Mucosa of rectum (tissue), 2 donors: Measurements from ENCODE around the gene GNAI3.

ENCODE experiments used
- H3K27ac ChIP-seq, 2 donors: one replicate each; pipeline ENCODE4 v1.7.0; 2013; ENCODE audit warnings: inconsistent platforms in 2 of 2, low read depth in 2 of 2, low read length in 2 of 2
- H3K27me3 ChIP-seq, 2 donors: one replicate each; pipeline ENCODE4 v1.7.0; 2013; ENCODE audit warnings: low read length in 2 of 2; ENCODE audit not compliant: control insufficient read depth in 2 of 2, insufficient read depth in 2 of 2
- H3K36me3 ChIP-seq, 2 donors: one replicate each; pipeline ENCODE4 v1.7.0; 2013; ENCODE audit warnings: low read length in 2 of 2; ENCODE audit not compliant: control insufficient read depth in 2 of 2, insufficient read depth in 2 of 2
- H3K4me1 ChIP-seq, 2 donors: one replicate each; pipeline ENCODE4 v1.7.0; 2013; ENCODE audit warnings: low read length in 2 of 2, mild to moderate bottlenecking in 1 of 2; ENCODE audit not compliant: control insufficient read depth in 2 of 2, insufficient read depth in 2 of 2
- H3K4me3 ChIP-seq, 2 donors: one replicate each; pipeline ENCODE4 v1.7.0; 2013; ENCODE audit warnings: low read length in 2 of 2
- H3K9ac ChIP-seq, 2 donors: one replicate each; pipeline ENCODE4 v1.7.0; 2013; ENCODE audit warnings: low read length in 2 of 2, low read depth in 1 of 2, mild to moderate bottlenecking in 1 of 2
- H3K9me3 ChIP-seq, 2 donors: one replicate each; pipeline ENCODE4 v1.7.0; 2013; ENCODE audit warnings: low read length in 2 of 2; ENCODE audit not compliant: control insufficient read depth in 2 of 2
- donor health status: healthy.
- donor health status: Normal muscosa, but diverticular disease.

The GNAI3 gene

DNA sequence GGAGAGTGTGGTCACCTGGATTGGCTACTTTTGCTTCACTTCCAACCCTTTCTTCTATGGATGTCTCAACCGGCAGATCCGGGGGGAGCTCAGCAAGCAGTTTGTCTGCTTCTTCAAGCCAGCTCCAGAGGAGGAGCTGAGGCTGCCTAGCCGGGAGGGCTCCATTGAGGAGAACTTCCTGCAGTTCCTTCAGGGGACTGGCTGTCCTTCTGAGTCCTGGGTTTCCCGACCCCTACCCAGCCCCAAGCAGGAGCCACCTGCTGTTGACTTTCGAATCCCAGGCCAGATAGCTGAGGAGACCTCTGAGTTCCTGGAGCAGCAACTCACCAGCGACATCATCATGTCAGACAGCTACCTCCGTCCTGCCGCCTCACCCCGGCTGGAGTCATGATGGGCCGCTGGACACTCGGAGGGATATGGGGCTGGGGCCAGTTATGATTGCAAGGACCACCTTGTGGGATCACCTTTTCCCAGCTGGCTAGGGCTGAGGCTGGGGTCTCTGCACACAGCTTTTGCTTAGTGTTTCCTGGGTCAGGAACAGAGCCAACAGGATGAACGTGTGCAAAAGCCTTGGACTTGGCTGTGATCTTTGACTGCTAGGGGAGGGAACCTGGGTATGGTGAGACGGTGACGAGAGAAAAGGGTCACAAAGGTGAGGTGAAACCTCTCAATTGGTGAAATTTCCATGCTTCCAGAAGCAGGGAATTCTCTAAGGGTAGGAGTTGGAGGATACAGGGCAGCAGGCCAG lies 4.3 kb upstream of the GNAI3 start:
- no peak overlapping the region for H3K4me3 ChIP-seq
- H3K9me3 ChIP-seq = no peaks in the 10 kb centered on the region
- no peaks in the 10 kb centered on the region for H3K36me3 ChIP-seq
- no peaks in the 10 kb centered on the region for H3K27me3 ChIP-seq
- H3K9ac ChIP-seq = no peak overlapping the region
- H3K27ac ChIP-seq = no peak overlapping the region
- H3K4me1 ChIP-seq = peaks cover 8 to 12% of the 10 kb centered on the region in 2 donors

DNA sequence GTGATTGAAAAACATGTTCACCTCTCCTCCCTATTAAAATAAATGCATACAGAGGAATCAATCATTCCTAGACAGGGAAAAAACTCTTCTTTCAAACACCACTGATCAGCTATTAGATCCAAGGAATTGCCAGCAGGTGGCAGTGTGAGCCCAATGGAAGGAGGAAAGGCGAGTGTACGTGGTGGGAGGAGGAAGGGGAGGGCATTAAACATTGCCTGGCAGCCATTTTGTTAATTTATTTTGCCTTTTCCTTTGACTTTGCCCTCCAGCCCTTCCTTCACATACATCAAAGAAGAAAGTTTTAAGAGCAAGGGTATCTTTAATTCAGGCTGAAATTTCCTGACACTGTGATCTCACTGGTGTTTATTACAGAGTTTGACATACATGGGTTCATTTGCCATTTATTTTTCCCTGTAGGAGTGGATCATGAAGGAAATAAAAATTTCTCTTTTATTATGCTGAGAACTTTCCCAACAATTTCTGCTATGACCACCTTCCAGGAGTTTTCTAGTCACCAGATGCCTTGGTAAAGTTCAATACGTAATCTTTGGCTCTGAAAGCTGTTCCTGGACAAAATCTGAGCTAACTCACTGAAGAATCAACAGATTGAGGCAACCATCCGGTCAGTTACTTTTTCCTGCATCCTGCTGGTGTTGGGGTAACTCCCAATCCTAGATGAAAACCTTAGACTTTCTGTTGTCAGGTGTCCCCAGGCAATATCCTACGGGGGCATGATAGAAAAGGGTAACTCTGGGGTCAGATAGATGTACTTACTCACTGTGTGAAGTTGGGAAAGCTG lies 1.9 kb upstream of the GNAI3 start:
- peak overlapping the region; percentile 84 to 94 for H3K4me3 ChIP-seq
- no peaks in the 10 kb centered on the region for H3K36me3 ChIP-seq
- H3K4me1 ChIP-seq = peaks cover 19% of the 10 kb centered on the region in 2 donors
- no peaks in the 10 kb centered on the region for H3K9me3 ChIP-seq
- peak overlapping the region; percentile 29 to 94 for H3K9ac ChIP-seq
- H3K27ac ChIP-seq = peak overlapping the region; percentile 98 to 99
- H3K27me3 ChIP-seq = no peaks in the 10 kb centered on the region

DNA sequence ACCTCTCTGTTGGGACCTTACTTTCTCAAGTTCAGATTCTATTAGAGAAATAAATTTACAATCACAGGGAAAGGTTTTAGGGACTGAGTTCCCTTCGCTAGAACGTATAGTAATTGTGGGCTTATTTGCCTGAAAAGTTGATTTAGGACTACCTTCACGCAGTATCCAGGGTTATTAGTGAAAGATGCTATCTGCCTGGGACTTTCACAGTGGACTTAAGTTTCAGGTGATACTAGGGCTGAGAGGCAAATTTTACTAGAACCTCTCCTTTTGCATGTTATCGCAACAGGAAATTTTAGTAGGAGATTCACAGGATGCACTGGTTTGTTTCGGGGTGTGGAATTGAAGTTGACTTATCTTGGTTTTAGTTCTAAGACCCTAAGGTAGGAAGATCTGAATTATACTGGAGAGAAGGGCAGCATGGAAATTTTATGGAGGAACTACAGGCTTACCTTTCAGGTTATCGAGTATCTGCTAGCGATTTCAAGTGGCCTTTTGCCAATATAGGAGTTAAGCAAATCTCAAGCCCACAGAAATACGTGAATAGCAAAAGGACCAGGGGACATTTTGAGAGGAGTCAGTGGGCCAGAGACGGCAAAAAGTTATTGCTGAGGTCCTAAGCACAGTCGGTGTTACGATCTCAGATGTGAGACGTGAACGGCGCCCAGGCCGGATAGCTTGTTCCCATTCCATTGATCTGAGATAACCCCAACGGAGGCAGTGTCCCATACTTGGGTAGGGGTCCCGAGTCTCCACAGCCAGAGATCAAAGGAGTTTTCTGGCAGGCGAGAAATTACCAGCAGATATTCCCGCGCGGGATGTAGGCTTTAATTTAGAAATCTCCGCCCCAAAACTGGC lies 723 bp upstream of the GNAI3 start:
- H3K4me1 ChIP-seq = peaks cover 19 to 20% of the 10 kb centered on the region in 2 donors
- no peaks in the 10 kb centered on the region for H3K36me3 ChIP-seq
- H3K27me3 ChIP-seq = no peaks in the 10 kb centered on the region
- peak overlapping the region; percentile 84 to 94 for H3K4me3 ChIP-seq
- no peaks in the 10 kb centered on the region for H3K9me3 ChIP-seq
- peak overlapping the region; percentile 98 to 99 for H3K27ac ChIP-seq
- H3K9ac ChIP-seq = peak overlapping the region; percentile 94 to 99

DNA sequence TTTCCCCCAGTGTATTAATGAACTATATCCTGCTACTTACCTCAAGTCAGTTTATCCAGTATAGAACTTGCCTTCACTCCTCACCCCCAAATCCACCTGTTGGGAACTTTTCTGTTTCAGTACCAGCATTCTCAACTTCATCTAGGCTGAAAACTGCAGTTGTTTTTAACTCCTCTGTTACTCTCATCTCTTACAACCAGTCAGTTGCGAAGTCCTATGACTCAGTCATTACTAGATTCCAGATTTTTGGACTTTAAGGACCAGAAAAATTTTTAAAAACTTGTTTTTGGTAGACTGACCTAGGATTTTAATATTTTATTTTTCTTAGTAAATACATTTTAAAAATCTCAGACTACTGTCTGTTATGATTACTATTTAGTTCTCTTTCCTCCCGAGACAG lies 8.1 kb downstream of the GNAI3 start:
- Histone ChIP-seq H3K27ac (no peak overlapping the region), H3K4me1 (peaks cover under 1 to 10% of the 10 kb centered on the region in 2 donors), H3K27me3 (no peaks in the 10 kb centered on the region), H3K36me3 (peaks cover 0 to 2% of the 10 kb centered on the region in 2 donors), H3K4me3 (no peak overlapping the region), H3K9ac (no peak overlapping the region), H3K9me3 (no peaks in the 10 kb centered on the region)

DNA sequence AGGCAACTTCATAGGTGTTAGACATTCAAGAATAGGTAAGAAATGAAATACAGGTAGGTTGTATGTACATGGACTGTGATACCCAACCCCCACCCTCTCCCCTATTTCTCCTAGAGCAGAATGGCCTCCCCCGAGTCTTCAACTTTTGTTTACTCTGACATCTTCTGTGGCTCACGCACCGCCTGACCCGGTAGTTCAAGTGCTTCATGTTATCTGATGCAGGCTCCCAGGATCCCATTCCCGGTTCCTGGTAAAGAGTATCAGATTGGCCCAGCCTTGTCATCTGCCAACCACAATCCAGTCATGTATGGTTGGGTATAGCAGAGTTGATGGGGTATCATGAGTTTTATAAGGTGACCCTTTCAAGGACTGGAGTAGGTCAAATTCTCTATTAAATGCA lies 9.1 kb downstream of the GNAI3 start:
- Histone ChIP-seq H3K27ac (no peak overlapping the region), H3K36me3 (peaks cover 0 to 2% of the 10 kb centered on the region in 2 donors), H3K4me3 (no peak overlapping the region), H3K9me3 (no peaks in the 10 kb centered on the region), H3K27me3 (no peaks in the 10 kb centered on the region), H3K4me1 (peaks cover under 1 to 19% of the 10 kb centered on the region in 2 donors), H3K9ac (no peak overlapping the region)

DNA sequence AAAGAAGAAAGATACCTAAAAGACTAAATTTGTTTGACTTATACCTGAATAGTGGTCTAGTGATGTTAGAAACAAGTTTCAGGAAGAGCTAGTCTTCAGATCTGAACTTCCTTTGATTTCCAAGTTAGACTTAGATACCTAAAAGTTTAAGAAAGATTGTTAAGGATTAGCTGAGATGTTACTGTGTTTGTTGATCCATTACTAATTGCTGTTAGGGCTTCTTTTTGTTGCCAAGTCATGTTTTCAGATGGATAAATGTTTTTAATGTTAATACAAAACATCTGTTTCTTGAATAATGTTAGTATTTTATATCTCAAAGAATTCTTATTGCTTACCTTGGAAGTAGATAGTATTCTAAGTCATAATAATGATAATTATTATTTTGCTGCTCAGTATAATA lies 11.6 kb downstream of the GNAI3 start:
- H3K9ac ChIP-seq = no peak overlapping the region
- H3K9me3 ChIP-seq = no peaks in the 10 kb centered on the region
- no peak overlapping the region for H3K27ac ChIP-seq
- H3K4me1 ChIP-seq = peaks cover 15 to 37% of the 10 kb centered on the region in 2 donors
- H3K27me3 ChIP-seq = no peaks in the 10 kb centered on the region
- no peak overlapping the region for H3K4me3 ChIP-seq
- peaks cover 0 to 2% of the 10 kb centered on the region in 2 donors for H3K36me3 ChIP-seq

DNA sequence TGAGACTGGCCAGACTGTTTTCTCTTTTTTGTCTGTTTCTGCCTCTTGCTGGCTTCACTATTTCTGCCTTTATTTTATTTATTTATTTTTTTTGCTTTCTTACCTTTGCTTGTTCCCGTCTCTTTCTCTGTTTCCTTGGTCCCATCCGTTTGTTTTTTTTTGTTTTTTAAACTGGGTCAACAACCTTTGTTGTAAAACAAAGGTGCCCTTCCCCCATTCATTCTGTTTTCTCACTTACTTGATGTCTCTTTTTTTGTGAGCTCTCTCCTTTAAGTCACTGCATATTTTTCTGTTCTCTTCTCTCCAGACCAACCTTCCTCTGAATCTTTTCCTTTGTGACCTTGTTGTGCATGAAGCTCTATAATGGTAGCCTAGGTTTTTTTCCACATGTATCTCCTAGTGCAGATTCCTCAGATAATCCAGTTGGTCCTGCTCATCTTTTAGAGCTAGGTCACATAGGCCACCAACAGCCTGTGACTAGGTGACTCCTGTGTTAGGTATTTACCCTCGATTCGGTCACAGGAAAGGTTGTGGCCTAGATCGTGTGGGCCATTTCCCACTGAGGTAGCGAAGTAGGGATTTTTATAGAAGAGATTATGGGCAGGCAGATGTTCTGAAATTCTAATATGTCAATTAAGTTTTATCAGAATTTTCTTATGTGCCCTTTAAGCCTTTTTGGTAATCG lies 15.9 kb downstream of the GNAI3 start:
- Histone ChIP-seq H3K4me3 (no peak overlapping the region), H3K4me1 (peaks cover 33 to 37% of the 10 kb centered on the region in 2 donors), H3K27me3 (no peaks in the 10 kb centered on the region), H3K9ac (no peak overlapping the region), H3K27ac (no peak overlapping the region), H3K9me3 (no peaks in the 10 kb centered on the region), H3K36me3 (no peaks in the 10 kb centered on the region)

DNA sequence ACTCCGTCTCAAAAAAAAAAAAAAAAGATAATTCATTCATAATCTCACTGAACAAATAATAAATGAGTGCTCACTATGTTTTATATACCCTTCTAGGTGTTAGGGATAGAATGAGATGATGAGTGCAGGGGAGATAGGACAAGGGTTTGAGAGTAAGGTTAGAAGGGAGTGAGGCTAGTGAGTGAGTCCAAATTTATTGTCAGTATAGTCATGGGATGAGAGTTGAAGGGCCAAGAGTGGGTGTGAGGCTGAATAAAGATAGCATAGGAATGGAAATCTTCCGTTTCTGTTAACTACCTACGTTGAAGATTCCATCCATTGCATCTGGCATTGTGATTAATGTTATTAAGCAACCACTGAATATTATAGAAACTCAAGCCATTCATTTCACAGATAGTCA lies 16.8 kb downstream of the GNAI3 start:
- Histone ChIP-seq H3K4me3 (no peak overlapping the region), H3K9me3 (no peaks in the 10 kb centered on the region), H3K9ac (no peak overlapping the region), H3K36me3 (no peaks in the 10 kb centered on the region), H3K4me1 (peaks cover 32 to 33% of the 10 kb centered on the region in 2 donors), H3K27ac (no peak overlapping the region), H3K27me3 (no peaks in the 10 kb centered on the region)

DNA sequence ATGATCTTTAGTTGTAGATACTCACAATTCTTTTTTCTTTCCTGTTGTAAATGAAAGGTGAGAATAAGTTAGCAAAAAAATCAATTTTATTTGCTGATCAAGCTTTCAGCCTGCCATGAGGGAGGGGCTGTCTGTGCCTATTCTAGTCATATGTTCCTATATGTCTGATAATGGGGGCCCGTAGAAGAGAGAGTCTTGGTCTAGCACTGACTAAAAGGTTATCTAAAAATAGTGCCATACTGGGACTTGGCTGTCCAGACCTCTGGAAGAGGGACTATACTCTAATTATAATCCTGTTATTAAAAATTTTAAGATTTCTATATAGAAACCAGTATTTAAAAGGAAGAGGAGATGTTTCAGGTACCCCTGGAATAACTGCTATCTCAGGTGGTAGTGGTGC lies 18.6 kb downstream of the GNAI3 start:
- H3K9me3 ChIP-seq = no peaks in the 10 kb centered on the region
- no peak overlapping the region for H3K4me3 ChIP-seq
- no peak overlapping the region for H3K9ac ChIP-seq
- no peak overlapping the region for H3K27ac ChIP-seq
- H3K4me1 ChIP-seq = peaks cover 23 to 33% of the 10 kb centered on the region in 2 donors
- H3K36me3 ChIP-seq = no peaks in the 10 kb centered on the region
- H3K27me3 ChIP-seq = no peaks in the 10 kb centered on the region
